Measurements from ENCODE around the gene VDAC2. TPM values are rescaled to one million over a fixed set of nuclear protein-coding genes. Genes with fewer than 3 reads are reported as not detected.

Gene VDAC2
- 100 to 1,000 TPM; 136 to 156 TPM for total RNA-seq

GRCh38 chr10:75210282-75211006, at the start of gene VDAC2:
Gene VDAC2, plus strand, starts transcription at chr10:75210796. Its CDS starts 363 bp downstream, at chr10:75211159.
- Mint-ChIP-seq H3K27me3 (no peaks in the 10 kb centered on the region), H3K9me3 (ENCODE audit: low read depth) (no peaks in the 10 kb centered on the region), H3K4me3 (peak within 1 kb of the TSS; percentile 97), H3K27ac (peak within 1 kb of the TSS; percentile 100), H3K4me1 (peaks cover 44% of the 10 kb centered on the region), H3K36me3 (peaks cover 24% of the 10 kb centered on the region)
- ATAC-seq (peak; percentile 92), DNase-seq (peak; percentile 94)
- CTCF ChIA-PET, result interaction anchor here (0.6 to 4.6 kb wide), 10 partner anchors 14 to 1077 kb away, joined by 3 to 70 read pairs (median 8); partner anchors contain the start of gene COMTD1

GRCh38 chr10:75165684-75166622, 44.6 kb upstream of the VDAC2 start:
- Mint-ChIP-seq H3K4me1 (peaks cover 23% of the 10 kb centered on the region), H3K4me3 (peak overlapping the region; percentile 13), H3K36me3 (peaks cover 13% of the 10 kb centered on the region), H3K27me3 (no peaks in the 10 kb centered on the region), H3K27ac (peak overlapping the region; percentile 83), H3K9me3 (ENCODE audit: low read depth) (no peaks in the 10 kb centered on the region)
- peak; percentile 66 for DNase-seq
- CTCF ChIA-PET, result interaction anchor here (0.5 to 1.6 kb wide), 7 partner anchors 22 to 742 kb away, joined by 3 to 6 read pairs (median 4); partner anchors contain the start of gene COMTD1
- ATAC-seq, result peak; percentile 83

DNA sequence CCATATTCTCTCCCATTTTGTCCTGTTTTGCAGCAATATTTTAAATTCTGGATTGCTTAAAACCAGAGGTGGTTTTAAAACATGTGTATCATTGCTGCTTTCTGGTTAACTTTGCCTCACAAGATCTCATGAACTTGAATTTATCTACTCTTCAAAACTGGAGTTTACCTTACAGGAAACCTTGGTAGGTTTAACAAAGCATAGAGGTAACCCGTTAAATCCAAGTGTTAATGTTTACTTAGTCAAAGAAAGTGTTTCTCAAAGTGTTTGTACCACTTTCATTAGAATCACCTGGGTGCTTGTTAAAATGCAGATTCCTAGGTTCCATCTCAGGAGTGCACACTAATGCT, 44.0 kb upstream of the VDAC2 start:
- no peaks in the 10 kb centered on the region for H3K9me3 Mint-ChIP-seq (ENCODE audit: low read depth)
- no peak for DNase-seq
- ATAC-seq, result peak; percentile 58
- no peaks in the 10 kb centered on the region for H3K27me3 Mint-ChIP-seq
- H3K4me1 Mint-ChIP-seq, result peaks cover 23% of the 10 kb centered on the region
- peak overlapping the region; percentile 13 for H3K4me3 Mint-ChIP-seq
- CTCF ChIA-PET, result interaction anchor here (0.6 to 1.6 kb wide), 6 partner anchors 22 to 69 kb away, joined by 3 to 6 read pairs (median 4); partner anchors contain the start of gene COMTD1
- peaks cover 13% of the 10 kb centered on the region for H3K36me3 Mint-ChIP-seq
- H3K27ac Mint-ChIP-seq, result peak overlapping the region; percentile 83

DNA sequence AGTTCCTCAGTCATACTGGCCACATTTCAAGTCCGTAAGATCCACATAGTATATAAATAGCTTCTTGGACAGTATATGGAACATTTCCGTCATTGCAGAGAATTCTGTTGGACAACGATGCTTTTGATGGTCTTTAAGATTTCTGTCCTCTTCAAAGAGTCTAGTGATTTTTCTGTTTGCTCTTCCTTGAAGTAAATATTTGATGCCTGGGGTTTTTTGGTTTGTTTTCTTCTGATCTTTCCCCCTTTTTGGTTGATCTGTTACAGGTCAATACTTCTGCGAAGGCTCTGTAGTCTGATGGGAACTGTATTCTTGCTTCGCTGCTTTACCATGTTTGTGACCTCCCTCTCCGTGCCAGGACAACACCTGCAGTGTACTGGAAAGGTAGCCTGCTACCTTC, 42.3 kb upstream of the VDAC2 start:
- H3K4me1 Mint-ChIP-seq, result peaks cover 23% of the 10 kb centered on the region
- ATAC-seq, result no peak
- no peaks in the 10 kb centered on the region for H3K9me3 Mint-ChIP-seq (ENCODE audit: low read depth)
- peaks cover 13% of the 10 kb centered on the region for H3K36me3 Mint-ChIP-seq
- CTCF ChIA-PET, result interaction anchor here (1.3 kb wide), 1 partner anchor 59 kb away, joined by 3 read pairs; a partner anchor contains a TSS
- H3K27ac Mint-ChIP-seq, result no peak overlapping the region
- H3K27me3 Mint-ChIP-seq, result no peaks in the 10 kb centered on the region
- H3K4me3 Mint-ChIP-seq, result no peak overlapping the region
- DNase-seq, result no peak

DNA sequence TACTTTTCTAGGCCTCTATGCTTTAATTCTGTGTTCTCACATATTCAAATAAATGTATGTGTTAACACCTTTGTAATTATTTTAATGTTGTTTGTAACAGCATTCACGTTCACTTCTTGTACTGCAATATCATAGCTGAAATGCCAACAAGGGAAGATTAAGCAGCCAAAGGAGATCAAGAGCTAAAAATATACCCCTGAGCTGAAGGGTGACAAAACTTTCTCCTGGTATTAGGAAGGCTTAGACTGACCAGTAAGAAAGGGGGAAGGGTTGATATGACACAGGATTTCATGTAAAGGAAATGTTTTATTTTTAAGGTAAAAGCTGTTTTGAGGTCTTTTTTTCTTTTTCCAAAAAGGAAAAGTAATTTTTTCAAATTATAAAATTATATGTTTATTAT, 40.4 kb upstream of the VDAC2 start:
- Mint-ChIP-seq H3K27ac (no peak overlapping the region), H3K9me3 (ENCODE audit: low read depth) (no peaks in the 10 kb centered on the region), H3K27me3 (no peaks in the 10 kb centered on the region), H3K4me1 (peaks cover 26% of the 10 kb centered on the region), H3K36me3 (peaks cover 20% of the 10 kb centered on the region), H3K4me3 (no peak overlapping the region)
- no peak for DNase-seq
- ATAC-seq, result no peak
- CTCF ChIA-PET, result no interaction called here

DNA sequence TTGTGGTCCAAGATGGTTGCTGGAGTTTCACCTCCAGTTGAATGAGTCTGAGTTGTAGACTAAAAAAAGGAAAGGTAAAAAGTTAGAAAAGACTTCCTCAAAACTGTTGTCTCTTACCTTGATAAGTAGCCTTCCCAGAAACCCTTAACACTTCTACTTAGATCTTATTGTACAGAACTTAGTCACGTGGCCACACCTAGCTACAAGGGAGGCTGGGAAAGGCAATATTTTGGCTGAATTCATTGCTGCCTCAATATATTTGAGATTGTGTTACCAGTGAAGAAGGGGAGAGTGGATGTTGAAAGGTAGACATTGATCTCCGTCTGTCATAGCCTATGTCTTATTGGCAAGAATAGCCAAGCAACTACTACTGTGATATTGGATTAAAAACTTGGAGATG, 35.5 kb upstream of the VDAC2 start:
- no peaks in the 10 kb centered on the region for H3K27me3 Mint-ChIP-seq
- H3K4me1 Mint-ChIP-seq, result peaks cover 25% of the 10 kb centered on the region
- CTCF ChIA-PET, result no interaction called here
- DNase-seq (no peak), ATAC-seq (no peak)
- no peak overlapping the region for H3K27ac Mint-ChIP-seq
- H3K36me3 Mint-ChIP-seq, result peaks cover 16% of the 10 kb centered on the region
- H3K9me3 Mint-ChIP-seq (ENCODE audit: low read depth), result no peaks in the 10 kb centered on the region
- no peak overlapping the region for H3K4me3 Mint-ChIP-seq

- CTCF ChIA-PET, result interaction anchor here (1.0 to 3.4 kb wide), 3 partner anchors 11 to 59 kb away, joined by 3 to 17 read pairs (median 12); partner anchors contain the start of gene COMTD1
- Mint-ChIP-seq H3K4me3 (no peak overlapping the region), H3K36me3 (peaks cover 14% of the 10 kb centered on the region), H3K27me3 (no peaks in the 10 kb centered on the region), H3K9me3 (ENCODE audit: low read depth) (no peaks in the 10 kb centered on the region), H3K4me1 (peaks cover 31% of the 10 kb centered on the region), H3K27ac (no peak overlapping the region)
- DNase-seq (no peak), ATAC-seq (no peak)
Measured at GRCh38 chr10:75176046-75176445, 34.5 kb upstream of the VDAC2 start.

- H3K27ac Mint-ChIP-seq, result no peak overlapping the region
Measured at GRCh38 chr10:75176736-75177135, 33.9 kb upstream of the VDAC2 start.

GRCh38 chr10:75179657-75180177, 30.9 kb upstream of the VDAC2 start:
- peak overlapping the region; percentile 59 for H3K27ac Mint-ChIP-seq
- H3K36me3 Mint-ChIP-seq, result peaks cover 13% of the 10 kb centered on the region
- ATAC-seq (no peak), DNase-seq (no peak)
- peaks cover 33% of the 10 kb centered on the region for H3K4me1 Mint-ChIP-seq
- H3K9me3 Mint-ChIP-seq (ENCODE audit: low read depth), result no peaks in the 10 kb centered on the region
- H3K27me3 Mint-ChIP-seq, result no peaks in the 10 kb centered on the region
- CTCF ChIA-PET, result interaction anchor here (0.6 to 3.4 kb wide), 5 partner anchors 12 to 996 kb away, joined by 4 to 17 read pairs (median 5); partner anchors contain the start of genes COMTD1 and VDAC2
- H3K4me3 Mint-ChIP-seq, result no peak overlapping the region

More at GRCh38 chr10:75176736-75177135, 33.9 kb upstream of the VDAC2 start:
- no peak overlapping the region for H3K4me3 Mint-ChIP-seq
- DNase-seq (no peak), ATAC-seq (no peak)
- H3K36me3 Mint-ChIP-seq, result peaks cover 14% of the 10 kb centered on the region
- no peaks in the 10 kb centered on the region for H3K27me3 Mint-ChIP-seq
- CTCF ChIA-PET, result interaction anchor here (1.0 to 3.4 kb wide), 3 partner anchors 11 to 58 kb away, joined by 3 to 17 read pairs (median 12); partner anchors contain the start of gene COMTD1
- H3K9me3 Mint-ChIP-seq (ENCODE audit: low read depth), result no peaks in the 10 kb centered on the region
- H3K4me1 Mint-ChIP-seq, result peaks cover 35% of the 10 kb centered on the region

DNA sequence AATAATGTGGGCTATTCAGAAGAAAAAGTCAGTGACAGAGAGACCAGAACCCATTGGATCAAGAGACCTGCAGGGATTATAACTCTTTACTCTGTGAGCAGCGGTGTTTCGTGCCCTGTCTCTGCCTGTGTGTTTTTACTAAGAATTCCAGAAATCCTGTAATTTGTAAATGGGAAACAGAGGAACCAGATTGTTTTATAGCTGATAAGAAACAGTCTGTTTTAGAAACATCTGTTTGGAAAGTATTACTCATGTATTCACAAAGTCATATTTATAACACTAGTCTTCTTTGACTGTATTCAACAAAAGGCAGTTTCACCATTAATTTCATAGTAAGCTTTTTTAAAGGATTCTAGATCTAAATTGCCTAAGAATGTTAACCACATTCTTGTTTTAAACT, 30.0 kb upstream of the VDAC2 start:
- H3K4me3 Mint-ChIP-seq, result no peak overlapping the region
- no peak for ATAC-seq
- no peak overlapping the region for H3K27ac Mint-ChIP-seq
- no peak for DNase-seq
- no peaks in the 10 kb centered on the region for H3K9me3 Mint-ChIP-seq (ENCODE audit: low read depth)
- no peaks in the 10 kb centered on the region for H3K27me3 Mint-ChIP-seq
- CTCF ChIA-PET, result interaction anchor here (1.2 kb wide), 1 partner anchor 57 kb away, joined by 3 read pairs; no protein-coding TSS in a partner anchor
- H3K4me1 Mint-ChIP-seq, result peaks cover 29% of the 10 kb centered on the region
- peaks cover 9% of the 10 kb centered on the region for H3K36me3 Mint-ChIP-seq

DNA sequence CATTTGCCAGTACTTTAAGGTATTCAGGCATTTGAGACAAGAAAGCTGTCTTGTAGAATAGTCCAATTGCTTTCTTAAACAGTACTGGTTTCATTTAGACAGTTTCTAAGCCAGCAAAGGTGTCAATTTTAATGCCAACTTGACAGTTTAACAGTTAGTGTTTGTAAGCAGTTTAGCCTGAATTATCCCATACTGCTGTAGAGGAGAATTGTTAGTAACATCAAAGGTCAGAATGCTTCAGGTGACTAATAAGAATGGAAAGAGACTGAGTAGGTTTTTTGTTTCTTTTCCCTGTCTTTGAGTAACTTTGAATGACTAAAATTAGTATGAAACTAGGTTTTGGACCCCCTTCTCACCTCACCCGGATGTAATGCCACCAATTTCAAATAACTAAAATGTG, 29.5 kb upstream of the VDAC2 start:
- H3K4me1 Mint-ChIP-seq, result peaks cover 31% of the 10 kb centered on the region
- H3K27ac Mint-ChIP-seq, result no peak overlapping the region
- H3K36me3 Mint-ChIP-seq, result peaks cover 8% of the 10 kb centered on the region
- no peaks in the 10 kb centered on the region for H3K9me3 Mint-ChIP-seq (ENCODE audit: low read depth)
- DNase-seq, result no peak
- H3K4me3 Mint-ChIP-seq, result no peak overlapping the region
- peak; percentile 23 for ATAC-seq
- CTCF ChIA-PET, result interaction anchor here (1.2 to 2.3 kb wide), 2 partner anchors 55 to 56 kb away, joined by 3 to 8 read pairs; partner anchors contain the start of gene COMTD1
- H3K27me3 Mint-ChIP-seq, result no peaks in the 10 kb centered on the region

DNA sequence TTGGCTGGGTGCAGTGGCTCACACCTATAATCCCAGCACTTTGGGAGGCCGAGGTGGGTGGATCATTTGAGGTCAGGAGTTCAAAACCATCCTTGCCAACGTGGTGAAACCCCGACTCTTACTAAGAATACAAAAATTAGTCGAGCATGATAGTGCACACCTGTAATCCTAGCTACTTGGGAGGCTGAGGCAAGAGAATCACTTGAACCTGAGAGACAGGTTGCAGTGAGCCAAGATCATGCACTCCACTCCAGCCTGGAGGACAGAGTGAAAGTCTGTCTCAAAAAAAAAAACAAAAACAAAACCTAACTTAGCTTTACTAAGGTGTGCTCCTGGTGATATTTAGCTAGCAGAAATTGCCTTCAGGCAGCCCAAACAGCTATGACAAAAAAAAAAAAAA, 24.3 kb upstream of the VDAC2 start:
- H3K4me3 Mint-ChIP-seq, result no peak overlapping the region
- H3K27ac Mint-ChIP-seq, result no peak overlapping the region
- DNase-seq, result no peak
- peaks cover 1% of the 10 kb centered on the region for H3K36me3 Mint-ChIP-seq
- H3K27me3 Mint-ChIP-seq, result no peaks in the 10 kb centered on the region
- peaks cover 15% of the 10 kb centered on the region for H3K4me1 Mint-ChIP-seq
- CTCF ChIA-PET, result interaction anchor here (2.1 to 7.4 kb wide), 10 partner anchors 9 to 72 kb away, joined by 8 to 126 read pairs (median 15); partner anchors contain the start of gene COMTD1
- H3K9me3 Mint-ChIP-seq (ENCODE audit: low read depth), result no peaks in the 10 kb centered on the region
- no peak for ATAC-seq
